Daoy (cell line): ENCODE measurements around the gene CDK6. TPM values are rescaled to one million over a fixed set of nuclear protein-coding genes. Genes with fewer than 3 reads are reported as not detected.
"Not testable (repeated sequence)": the region's sequence is repeated elsewhere in the genome, so short reads cannot be mapped to it uniquely, and the experiment has no call there.

ENCODE experiments used
- DNase-seq: peaks from one replicate; pipeline ENCODE4 v3.0.0-alpha.2; 2015; ENCODE audit warnings: low read depth
- total RNA-seq: library from RNA; depleted of rRNA; stranded (reverse); fragments of >200 nt; shearing (Covaris generic); gene quantifications from 2 replicates; pipeline ENCODE4 v1.2.3, GENCODE V29; 2014

The CDK6 gene
- total RNA-seq, 1 experiment from 2014 or later, result 92.9 TPM

GRCh38 chr7:92761391-92762097, 74.8 kb downstream of the CDK6 start:
- no peak for DNase-seq

- DNase-seq, result peak; percentile 59
These were observed 77.5 kb downstream of the CDK6 start for GRCh38 chr7:92758796-92759431.

DNA sequence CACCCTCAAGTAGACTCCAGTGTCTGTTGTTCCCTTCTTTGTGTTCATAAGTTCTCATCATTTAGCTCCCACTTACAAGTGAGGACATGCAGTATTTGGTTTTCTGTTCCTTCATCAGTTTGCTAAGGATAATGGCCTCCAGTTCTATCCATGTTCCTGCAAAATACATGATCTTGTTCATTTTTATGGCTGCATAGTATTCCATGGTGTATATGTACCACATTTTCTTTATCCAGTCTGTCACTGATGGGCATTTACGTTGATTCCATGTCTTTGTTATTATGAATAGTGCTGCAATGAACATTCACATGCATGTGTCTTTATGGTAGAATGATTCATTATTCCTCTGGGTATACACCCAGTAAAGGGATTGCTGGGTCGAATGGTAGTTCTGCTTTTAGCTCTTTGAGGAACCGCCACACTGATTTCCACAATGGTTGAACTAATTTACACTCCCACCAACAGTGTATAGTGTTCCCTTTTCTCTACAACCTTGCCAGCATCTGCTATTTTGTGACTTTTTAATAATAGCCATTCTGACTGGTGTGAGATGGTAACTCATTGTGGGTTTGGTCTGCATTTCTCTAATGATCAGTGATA, 79.0 kb downstream of the CDK6 start:
- not testable (repeated sequence) for DNase-seq

GRCh38 chr7:92755680-92756079, 80.7 kb downstream of the CDK6 start:
- DNase-seq, result no peak

DNA sequence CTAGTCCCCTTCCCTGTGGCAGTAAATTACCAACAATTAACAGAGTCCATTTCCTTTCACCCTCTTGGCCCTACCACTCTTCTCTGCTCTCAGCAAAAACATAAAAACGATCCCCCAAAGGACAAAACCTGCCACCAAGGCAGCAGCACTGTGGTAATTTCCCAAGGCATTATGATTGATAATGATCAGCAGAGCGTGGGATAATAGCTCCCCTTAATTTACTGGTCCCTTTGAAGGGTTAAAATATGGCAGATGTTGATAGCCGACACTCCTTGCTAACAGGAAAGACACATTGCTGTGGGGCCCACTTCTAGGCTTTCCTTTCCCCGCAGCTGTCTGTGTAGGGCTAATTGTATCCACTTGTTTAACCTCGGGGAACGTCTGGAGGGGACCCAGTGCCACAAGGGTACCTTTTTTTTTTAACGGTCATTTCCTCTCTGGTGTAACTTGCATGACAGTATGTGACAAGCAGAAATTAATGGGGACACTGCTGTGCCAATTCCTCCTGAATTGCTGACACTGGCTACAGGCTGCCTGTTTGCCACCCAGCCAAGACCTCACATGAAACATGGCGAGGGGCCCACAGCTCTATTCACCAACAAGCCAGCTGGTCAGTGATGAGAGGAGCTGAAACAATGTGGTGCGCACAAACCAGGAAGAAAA, 81.3 kb downstream of the CDK6 start:
- DNase-seq, result peak; percentile 34

GRCh38 chr7:92753614-92754013, 82.8 kb downstream of the CDK6 start:
- DNase-seq, result no peak

DNA sequence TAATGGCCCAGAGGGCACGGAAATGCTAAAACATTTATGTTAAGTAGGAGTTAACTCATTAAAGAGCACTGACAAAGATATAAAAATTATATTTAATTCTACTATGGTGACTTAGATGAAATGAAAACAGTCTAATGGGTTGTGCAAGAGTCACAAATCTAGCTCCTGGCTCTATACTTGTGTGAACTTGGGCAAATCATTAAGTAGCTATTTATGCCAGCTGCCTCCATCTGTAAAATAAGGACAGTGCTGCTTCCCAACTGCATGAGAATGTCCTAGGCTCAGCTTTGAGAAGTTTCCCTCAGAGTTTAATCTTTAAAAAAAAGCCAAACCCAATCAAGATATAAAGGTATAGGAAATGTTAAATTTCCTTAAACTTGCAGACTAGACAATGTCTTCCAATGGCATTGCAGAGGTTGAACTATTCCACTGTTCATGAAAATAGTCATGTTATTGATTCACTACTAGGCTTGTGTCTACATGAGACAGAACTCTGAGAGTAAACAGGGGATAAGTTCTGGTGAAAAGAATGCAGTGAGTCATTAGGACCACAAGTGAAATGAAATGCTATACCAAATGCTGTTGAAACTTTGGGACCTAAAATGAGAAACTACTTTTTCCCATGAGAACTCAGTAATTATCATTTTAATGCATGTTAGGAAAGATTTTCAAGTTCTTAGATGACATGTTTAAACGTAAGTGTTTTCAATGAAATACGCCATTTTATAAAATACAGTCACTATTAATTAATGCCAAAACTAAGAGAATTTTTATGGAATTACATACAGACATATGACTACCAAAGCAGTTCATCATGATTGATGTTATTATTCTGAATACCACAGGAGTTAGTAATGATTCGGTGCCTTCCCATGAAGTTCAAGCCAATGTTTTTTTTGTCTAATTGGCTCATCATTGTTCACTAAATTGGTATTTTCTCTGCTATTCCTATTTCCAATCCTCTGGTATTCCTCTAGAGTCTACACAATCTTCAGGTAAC, 84.2 kb downstream of the CDK6 start:
- peak; percentile 77 for DNase-seq

GRCh38 chr7:92750946-92751345, 85.4 kb downstream of the CDK6 start:
- DNase-seq, result no peak

DNA sequence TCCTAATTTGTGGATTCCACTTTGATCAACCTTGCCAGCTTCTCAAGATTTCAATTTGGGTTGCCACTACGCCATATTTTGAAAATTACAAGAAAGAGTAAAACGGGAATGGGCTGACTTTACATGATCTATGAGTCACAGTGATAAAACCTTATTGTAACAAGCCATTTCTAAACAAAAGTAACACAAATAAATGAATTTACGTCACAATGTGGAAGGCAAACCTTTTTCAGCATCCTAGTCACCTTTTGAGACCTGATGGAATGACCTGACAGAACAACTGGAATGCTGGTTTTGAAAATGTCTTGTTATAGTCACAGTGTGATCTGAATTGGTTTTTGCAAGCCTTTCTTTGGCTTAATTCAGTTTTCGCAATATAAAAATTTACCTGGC, 85.9 kb downstream of the CDK6 start:
- DNase-seq, result no peak

GRCh38 chr7:92749832-92750446, 86.4 kb downstream of the CDK6 start:
- no peak for DNase-seq

DNA sequence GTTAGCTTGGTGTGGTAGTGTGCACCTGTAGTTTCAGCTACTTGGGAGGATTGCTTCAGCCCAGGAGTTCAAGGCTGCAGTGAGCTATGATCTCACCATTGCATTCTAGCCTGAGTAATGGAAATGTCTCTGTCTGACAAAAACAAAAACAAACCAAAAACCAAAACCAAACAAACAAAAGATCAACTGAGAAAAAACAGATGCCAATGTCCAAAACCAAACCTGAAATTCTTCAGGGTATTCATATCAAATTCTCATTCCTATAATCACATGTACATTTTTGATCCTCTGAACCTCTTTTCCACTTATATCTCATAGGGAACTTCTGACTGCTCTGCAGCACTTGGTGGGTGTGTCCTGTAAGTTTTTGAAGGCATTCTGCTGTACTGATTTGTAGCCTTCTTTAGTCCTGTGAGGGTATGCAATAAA, 87.0 kb downstream of the CDK6 start:
- peak; percentile 38 for DNase-seq

GRCh38 chr7:92748495-92748894, 87.9 kb downstream of the CDK6 start:
- DNase-seq, result no peak

- no peak for DNase-seq
These were observed 89.1 kb downstream of the CDK6 start for GRCh38 chr7:92747041-92747835.

DNA sequence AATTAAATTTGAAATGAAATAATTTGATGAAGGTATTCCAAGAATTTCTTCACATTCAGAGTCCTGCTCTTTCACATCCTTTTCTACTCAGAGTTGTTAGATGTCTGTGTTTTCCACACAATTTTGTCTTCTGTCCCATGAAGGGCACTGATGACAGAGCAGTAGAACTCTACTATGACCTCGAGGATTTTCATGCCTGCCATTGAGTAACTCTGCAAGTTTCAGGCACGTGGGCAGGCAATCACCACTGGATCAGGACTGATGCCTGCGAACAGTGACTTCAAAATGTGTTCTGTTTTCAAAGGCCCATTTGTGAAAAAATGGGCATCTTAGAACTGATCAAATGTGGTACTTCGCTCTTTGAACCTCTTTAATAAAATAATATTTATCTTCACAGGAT, 91.1 kb downstream of the CDK6 start:
- DNase-seq, result no peak

GRCh38 chr7:92744180-92744579, 92.2 kb downstream of the CDK6 start:
- DNase-seq, result not testable (repeated sequence)

GRCh38 chr7:92742186-92742585, 94.2 kb downstream of the CDK6 start:
- no peak for DNase-seq

DNA sequence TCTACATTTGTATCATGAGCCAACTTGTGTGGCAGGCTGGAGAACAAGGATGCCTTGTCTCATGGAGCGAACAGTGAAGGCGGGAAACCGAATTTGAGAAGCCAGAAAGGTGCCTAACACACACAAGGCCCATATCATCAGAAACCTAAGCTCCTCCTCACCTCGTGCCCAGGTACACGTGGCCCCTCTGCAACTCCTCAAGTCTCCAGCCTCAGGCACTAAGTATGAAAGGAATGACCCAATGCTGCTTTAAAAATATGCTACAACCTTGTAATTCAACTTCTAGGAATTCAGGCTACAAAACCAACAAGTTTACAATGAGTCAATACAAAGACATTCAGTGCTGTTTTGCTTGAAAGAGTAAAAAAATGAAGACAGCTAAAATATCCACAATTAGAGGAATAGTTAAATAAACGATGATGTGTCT, 95.7 kb downstream of the CDK6 start:
- peak; percentile 63 for DNase-seq

- DNase-seq, result no peak
These were observed 96.2 kb downstream of the CDK6 start for GRCh38 chr7:92740134-92740533.

DNA sequence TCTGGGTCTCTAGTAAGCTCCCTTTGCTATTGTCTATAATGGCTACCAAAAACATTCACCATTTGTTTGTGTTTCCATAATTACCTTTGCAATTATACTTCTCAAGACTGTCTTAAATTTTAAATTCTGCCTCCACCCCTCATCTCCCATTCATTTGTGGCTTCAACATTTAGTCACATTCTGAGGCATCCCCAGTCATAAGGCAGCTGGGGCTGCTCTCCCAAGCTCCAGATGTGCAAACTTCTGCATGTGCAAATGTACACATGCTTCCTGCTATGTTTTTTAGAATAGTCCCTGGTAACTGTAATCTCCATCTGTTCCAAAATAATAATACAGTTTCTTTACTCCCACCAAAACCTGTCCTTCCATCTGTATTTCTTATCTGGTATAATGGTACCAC, 97.3 kb downstream of the CDK6 start:
- no peak for DNase-seq

DNA sequence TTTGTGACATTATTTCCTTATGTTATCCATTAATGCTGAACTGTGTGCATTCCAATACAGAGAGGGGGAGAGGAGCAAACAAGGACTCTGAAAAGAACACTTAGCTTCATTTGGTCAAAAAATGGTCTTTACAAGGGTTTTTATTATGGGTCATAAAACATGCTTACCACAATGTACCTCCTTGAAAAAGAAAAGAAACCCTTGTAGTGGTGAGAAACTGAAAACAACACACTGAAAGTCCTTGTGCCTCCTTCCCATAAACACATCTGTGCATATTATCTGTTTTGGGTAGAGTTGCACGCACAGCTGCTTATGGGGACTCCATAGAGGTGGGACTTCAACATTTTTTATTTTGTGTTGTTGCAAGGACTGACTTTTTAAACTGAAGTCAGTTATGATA, 98.7 kb downstream of the CDK6 start:
- no peak for DNase-seq
